GM10248 (cell line): Measurements from ENCODE around the gene FYB1.
A peak's percentile ranks its signal among the peaks of the same experiment; 100 is the strongest.

ENCODE experiments used
- CTCF ChIA-PET: fragments of 300-600 bp; sonication (Branson Sonifier 250); formaldehyde crosslinking; extraction: SDS; loops from one replicate; lab custom pipeline; 2021; ENCODE audit warnings: antibody characterized with exemption; lab: Yijun Ruan, JAX
- POLR2A ChIA-PET: fragments of 350-650 bp; sonication (Branson Sonifier 250); formaldehyde crosslinking; extraction: SDS; loops from one replicate; lab custom pipeline; 2020; ENCODE audit warnings: antibody characterized with exemption; lab: Yijun Ruan, JAX
- DNase-seq: peaks from one replicate; pipeline ENCODE4 v3.0.0; 2012; ENCODE audit errors: extremely low spot score
- TF ChIP-seq, protein P1 (sequence below): IDR thresholded peaks from 2 replicates; pipeline ENCODE4 v1.5.1; 2012; ENCODE audit warnings: mild to moderate bottlenecking, low read depth; ENCODE audit errors: extremely low read depth, missing control alignments, control extremely low read depth

The FYB1 gene, protein sequence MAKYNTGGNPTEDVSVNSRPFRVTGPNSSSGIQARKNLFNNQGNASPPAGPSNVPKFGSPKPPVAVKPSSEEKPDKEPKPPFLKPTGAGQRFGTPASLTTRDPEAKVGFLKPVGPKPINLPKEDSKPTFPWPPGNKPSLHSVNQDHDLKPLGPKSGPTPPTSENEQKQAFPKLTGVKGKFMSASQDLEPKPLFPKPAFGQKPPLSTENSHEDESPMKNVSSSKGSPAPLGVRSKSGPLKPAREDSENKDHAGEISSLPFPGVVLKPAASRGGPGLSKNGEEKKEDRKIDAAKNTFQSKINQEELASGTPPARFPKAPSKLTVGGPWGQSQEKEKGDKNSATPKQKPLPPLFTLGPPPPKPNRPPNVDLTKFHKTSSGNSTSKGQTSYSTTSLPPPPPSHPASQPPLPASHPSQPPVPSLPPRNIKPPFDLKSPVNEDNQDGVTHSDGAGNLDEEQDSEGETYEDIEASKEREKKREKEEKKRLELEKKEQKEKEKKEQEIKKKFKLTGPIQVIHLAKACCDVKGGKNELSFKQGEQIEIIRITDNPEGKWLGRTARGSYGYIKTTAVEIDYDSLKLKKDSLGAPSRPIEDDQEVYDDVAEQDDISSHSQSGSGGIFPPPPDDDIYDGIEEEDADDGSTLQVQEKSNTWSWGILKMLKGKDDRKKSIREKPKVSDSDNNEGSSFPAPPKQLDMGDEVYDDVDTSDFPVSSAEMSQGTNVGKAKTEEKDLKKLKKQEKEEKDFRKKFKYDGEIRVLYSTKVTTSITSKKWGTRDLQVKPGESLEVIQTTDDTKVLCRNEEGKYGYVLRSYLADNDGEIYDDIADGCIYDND

DNA sequence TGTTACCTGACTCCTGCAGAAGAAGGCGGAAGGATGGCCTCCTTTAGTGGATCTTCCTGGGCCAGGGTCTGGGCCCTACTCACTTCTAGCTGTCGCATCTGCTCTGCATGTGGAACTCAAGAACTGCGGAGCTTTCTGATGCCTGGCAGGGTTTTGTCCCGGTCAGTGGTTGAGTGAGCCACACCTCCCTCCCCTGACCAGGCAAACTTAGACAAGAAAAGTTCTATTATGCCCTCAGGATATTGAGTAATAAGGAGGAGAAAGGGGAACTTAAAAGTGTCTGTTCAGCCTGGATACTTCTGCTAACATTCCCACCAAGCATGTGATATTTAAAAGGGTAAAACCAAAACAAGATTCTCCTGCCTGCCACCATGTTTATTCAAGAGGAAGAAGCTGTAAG, at the start of gene FYB1:
FYB1 (minus strand) TSS at position 127 of the 400 bp plus-strand sequence. CDS start 16,603 bp downstream, outside the sequence.
- DNase-seq, result no peak
- CTCF ChIA-PET, result interaction anchor here (1.0 to 4.6 kb wide), 10 partner anchors 10 to 157 kb away, joined by 3 to 106 read pairs (median 6); no protein-coding TSS in a partner anchor
- TF ChIP-seq, protein P1, sequence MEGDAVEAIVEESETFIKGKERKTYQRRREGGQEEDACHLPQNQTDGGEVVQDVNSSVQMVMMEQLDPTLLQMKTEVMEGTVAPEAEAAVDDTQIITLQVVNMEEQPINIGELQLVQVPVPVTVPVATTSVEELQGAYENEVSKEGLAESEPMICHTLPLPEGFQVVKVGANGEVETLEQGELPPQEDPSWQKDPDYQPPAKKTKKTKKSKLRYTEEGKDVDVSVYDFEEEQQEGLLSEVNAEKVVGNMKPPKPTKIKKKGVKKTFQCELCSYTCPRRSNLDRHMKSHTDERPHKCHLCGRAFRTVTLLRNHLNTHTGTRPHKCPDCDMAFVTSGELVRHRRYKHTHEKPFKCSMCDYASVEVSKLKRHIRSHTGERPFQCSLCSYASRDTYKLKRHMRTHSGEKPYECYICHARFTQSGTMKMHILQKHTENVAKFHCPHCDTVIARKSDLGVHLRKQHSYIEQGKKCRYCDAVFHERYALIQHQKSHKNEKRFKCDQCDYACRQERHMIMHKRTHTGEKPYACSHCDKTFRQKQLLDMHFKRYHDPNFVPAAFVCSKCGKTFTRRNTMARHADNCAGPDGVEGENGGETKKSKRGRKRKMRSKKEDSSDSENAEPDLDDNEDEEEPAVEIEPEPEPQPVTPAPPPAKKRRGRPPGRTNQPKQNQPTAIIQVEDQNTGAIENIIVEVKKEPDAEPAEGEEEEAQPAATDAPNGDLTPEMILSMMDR, result no peak
- POLR2A ChIA-PET, result no interaction called here

DNA sequence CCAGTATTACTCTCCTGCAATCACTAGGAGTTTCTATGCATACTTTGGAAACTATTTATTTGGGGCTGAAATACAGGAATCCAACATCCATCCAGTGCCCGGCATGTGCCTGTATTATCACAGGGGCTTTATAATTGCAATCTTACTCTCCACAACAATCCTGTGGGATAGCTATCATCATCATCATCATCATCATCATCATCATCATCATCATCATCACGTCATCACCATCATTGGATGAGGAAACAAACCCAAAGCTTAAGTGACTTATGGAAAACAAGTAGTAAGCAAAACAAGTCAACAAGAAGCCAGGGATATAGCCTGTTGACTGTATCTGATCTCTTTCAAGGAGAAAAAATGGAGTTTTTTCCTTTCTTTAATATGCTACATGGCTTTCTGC, 47.8 kb upstream of the FYB1 start:
- ChIA-PET POLR2A (no interaction called here), CTCF (interaction anchor here (2.7 to 4.4 kb wide), 2 partner anchors 16 to 50 kb away, joined by 16 to 19 read pairs; no protein-coding TSS in a partner anchor)
- TF ChIP-seq, protein P1, result no peak
- no peak for DNase-seq

DNA sequence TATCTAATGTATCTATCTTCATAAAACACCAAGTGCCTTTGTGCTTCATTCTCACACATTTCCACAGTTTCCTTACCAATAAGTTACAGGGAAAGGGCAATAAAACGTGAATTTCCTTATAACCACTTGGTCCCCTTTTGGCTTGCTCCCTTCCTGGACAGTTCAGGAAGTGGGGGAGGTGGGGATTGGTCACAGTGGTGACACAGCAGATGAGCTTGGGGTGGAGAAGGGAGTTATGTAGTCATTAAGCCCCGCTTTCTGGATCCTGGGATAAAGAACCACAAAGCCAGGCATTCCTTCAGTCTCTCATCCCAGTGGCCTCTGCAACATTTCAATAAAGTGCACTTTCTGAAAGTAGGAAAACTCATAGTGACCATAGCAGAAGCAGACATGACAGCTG, 47.1 kb upstream of the FYB1 start:
- POLR2A ChIA-PET, result no interaction called here
- no peak for DNase-seq
- CTCF ChIA-PET, result interaction anchor here (2.7 to 4.4 kb wide), 2 partner anchors 17 to 49 kb away, joined by 16 to 19 read pairs; no protein-coding TSS in a partner anchor
- TF ChIP-seq, protein P1, result no peak

DNA sequence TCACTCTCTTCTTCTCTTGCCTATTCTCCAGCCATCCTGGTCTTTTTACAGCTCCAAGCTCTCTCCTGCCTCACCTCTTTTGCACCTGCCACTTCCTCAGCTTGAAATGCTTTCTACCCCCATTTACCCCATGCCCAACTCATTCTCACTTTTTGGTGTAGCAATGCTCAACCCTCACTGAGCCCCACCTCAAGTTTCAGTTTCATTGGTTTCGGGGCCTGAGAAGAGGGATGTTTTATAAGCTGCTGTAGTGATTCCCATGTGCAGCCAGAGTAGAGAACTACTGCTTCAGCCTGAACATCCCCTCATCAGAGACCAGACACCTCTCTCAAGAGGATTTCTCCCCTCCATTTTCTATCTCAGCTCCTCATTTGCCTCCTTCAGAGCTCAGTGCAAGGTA, 45.2 kb upstream of the FYB1 start:
- TF ChIP-seq, protein P1, result no peak

DNA sequence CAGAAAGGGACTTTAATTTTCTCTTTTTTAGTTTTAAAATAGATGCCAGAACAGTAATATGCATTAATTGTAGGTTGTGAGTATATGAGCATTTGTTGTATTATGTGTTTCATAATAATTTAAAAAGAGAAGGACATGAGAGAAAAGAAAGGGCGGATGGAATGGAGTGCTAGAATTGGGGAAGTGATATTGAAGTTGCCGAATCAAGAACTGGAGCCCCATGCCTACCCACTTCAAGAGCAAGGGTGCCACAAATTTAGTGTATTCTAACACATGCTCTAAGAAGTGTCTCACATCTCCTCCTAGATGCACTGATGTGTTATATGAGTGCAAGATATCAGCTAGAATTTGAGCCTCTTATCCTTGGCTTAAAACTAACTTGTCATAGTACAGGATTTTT, 43.6 kb upstream of the FYB1 start:
- CTCF ChIA-PET, result interaction anchor here (0.9 to 4.4 kb wide), 3 partner anchors 12 to 45 kb away, joined by 3 to 16 read pairs (median 3); no protein-coding TSS in a partner anchor
- TF ChIP-seq, protein P1, result no peak
- POLR2A ChIA-PET, result no interaction called here
- DNase-seq, result no peak

More for the DNA sequence above, 45.2 kb upstream of the FYB1 start:
- DNase-seq, result peak; percentile 35
- ChIA-PET POLR2A (no interaction called here), CTCF (interaction anchor here (0.8 to 4.4 kb wide), 4 partner anchors 12 to 46 kb away, joined by 3 to 16 read pairs (median 6); partner anchors contain the start of gene FYB1)

DNA sequence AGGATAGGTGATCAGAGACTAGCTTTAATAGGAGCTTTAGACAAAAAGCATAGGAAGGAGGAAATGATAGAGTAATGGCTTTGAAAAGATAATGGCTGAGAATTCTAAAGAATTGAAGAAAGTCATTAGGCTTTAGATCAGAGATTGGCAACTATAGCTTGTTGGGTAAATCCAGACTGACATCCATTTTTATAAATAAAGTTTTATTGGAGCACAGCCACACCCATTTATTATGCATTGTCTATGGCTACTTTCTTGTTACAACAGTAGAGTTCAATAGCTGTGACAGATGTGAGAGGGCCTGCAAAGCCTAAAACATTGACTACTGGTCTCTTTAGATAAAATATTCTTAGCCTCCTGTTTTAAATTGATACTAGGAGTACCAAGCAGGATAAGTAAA, 40.7 kb upstream of the FYB1 start:
- ChIA-PET CTCF (interaction anchor here (0.8 to 1.8 kb wide), 3 partner anchors 11 to 42 kb away, joined by 3 to 8 read pairs (median 6); no protein-coding TSS in a partner anchor), POLR2A (no interaction called here)
- TF ChIP-seq, protein P1, result no peak
- no peak for DNase-seq
